A673 (cell line): Measurements from ENCODE around the gene CLRN2.

Source experiments
- CTCF ChIP-seq: fragments of 300-800, 200-600 bp; sonication (generic); conservative IDR thresholded peaks from 2 replicates; pipeline ENCODE4 v1.5.1; 2017; ENCODE audit warnings: low read depth, mild to moderate bottlenecking, antibody characterized with exemption, low read length, moderate library complexity, mixed read lengths
- EZH2 ChIP-seq: fragments of 200-600 bp; sonication (generic); IDR thresholded peaks from 2 replicates; pipeline ENCODE4 v1.6.1; 2017; ENCODE audit warnings: borderline replicate concordance, low read depth, mild to moderate bottlenecking, mixed read lengths, antibody characterized with exemption, low read length; ENCODE audit not compliant: poor library complexity, severe bottlenecking

GRCh38 chr4:17480955-17481354 lies 34.0 kb upstream of the CLRN2 start:
- TF ChIP-seq EZH2: no peak
- TF ChIP-seq CTCF: no peak
